Rectal smooth muscle tissue (tissue), 1 donor: ENCODE measurements around the gene PLSCR1.

Source experiments
- H3K27ac ChIP-seq: one replicate; pipeline ENCODE4 v1.7.0; 2013; ENCODE audit warnings: low read depth, low read length, inconsistent platforms
- H3K27me3 ChIP-seq: one replicate; pipeline ENCODE4 v1.7.0; 2013; ENCODE audit warnings: low read length; ENCODE audit not compliant: control insufficient read depth, insufficient read depth
- H3K36me3 ChIP-seq: one replicate; pipeline ENCODE4 v1.7.0; 2013; ENCODE audit warnings: low read length; ENCODE audit not compliant: control insufficient read depth, insufficient read depth
- H3K4me1 ChIP-seq: one replicate; pipeline ENCODE4 v1.7.0; 2013; ENCODE audit warnings: low read length; ENCODE audit not compliant: control insufficient read depth, insufficient read depth
- H3K4me3 ChIP-seq: one replicate; pipeline ENCODE4 v1.7.0; 2013; ENCODE audit warnings: low read length
- H3K9ac ChIP-seq: one replicate; pipeline ENCODE4 v1.7.0; 2013; ENCODE audit warnings: low read length

Gene PLSCR1

DNA sequence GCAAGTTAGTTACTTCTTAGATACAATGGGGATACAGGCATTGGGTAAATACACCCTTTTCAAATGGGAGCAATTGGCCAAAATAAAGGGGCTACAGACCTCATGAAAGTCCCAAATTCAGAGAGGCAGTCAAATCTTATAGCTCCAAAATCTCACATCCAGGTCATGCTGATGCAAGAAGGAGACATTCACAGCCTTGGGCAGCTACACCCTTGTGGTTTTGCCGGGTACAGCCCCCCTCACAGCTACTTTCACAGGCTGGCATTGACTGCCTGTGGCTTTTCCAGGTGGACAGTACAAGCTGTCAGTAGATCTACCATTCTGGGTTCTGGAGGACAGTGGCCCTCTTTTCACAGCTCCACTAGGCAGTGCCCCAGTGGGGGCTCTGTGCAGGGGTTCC lies 17.5 kb upstream of the PLSCR1 start:
- no peaks in the 10 kb centered on the region for H3K27me3 ChIP-seq
- H3K27ac ChIP-seq: no peak overlapping the region
- no peaks in the 10 kb centered on the region for H3K36me3 ChIP-seq
- no peaks in the 10 kb centered on the region for H3K4me1 ChIP-seq
- no peak overlapping the region for H3K9ac ChIP-seq
- no peak overlapping the region for H3K4me3 ChIP-seq

DNA sequence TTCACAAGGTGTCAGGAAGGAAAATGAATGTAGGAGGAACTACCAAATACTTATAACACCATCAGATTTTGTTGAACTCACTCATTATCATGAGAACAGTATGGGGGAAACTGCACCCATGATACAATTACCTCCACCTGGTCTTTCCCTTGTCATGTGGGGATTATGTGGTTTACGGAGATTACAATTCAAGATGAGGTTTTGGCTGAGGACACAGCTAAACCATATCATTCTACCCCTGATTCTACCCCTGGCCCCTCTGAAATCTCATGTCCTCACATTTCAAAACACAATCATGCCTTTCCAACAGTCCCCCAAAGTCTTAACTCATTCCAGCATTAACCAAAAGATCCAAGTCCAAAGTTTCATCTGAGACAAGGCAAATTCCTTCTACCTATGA lies 17.1 kb upstream of the PLSCR1 start:
- no peaks in the 10 kb centered on the region for H3K36me3 ChIP-seq
- no peaks in the 10 kb centered on the region for H3K4me1 ChIP-seq
- no peak overlapping the region for H3K27ac ChIP-seq
- H3K27me3 ChIP-seq: no peaks in the 10 kb centered on the region
- H3K4me3 ChIP-seq: no peak overlapping the region
- no peak overlapping the region for H3K9ac ChIP-seq

DNA sequence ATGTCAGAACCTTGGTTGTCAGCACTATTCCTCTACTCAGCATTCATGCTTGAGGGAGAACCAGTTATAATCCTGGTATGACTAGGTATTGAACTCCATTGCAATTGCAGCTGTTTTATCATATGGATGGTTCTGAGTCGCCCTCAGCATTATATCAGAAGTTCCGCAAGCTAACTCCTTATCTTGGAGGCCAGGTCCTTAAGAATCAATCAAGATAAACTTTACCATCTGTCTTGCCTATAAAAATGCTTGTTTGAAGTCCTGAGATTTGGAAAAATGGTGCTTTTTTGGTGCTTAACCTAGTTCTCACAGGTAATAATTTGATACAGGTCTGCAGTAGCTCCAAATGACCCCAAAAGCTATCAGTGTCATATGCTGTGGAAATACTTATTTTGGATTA lies 16.3 kb upstream of the PLSCR1 start:
- Histone ChIP-seq H3K27ac (no peak overlapping the region), H3K4me1 (no peaks in the 10 kb centered on the region), H3K27me3 (no peaks in the 10 kb centered on the region), H3K9ac (no peak overlapping the region), H3K36me3 (no peaks in the 10 kb centered on the region), H3K4me3 (no peak overlapping the region)

DNA sequence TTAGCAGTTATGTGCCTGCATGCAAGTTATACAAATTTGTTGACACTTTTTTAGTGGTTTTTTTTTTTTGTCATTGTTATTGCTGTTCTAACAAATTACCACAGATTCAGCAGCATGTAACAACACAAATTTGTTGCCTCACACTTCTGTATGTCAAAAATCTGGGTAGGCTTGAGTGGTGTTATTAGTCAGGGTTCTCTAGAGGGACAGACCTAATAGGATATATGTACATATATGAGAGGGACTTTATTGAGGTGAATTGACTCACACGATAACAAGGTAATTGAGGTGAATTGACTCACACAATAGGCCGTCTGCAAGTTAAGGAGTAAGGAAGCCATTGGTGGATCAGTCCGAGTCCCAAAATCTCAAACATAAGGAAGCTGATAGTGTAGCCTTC lies 15.0 kb upstream of the PLSCR1 start:
- H3K36me3 ChIP-seq: no peaks in the 10 kb centered on the region
- H3K4me3 ChIP-seq: no peak overlapping the region
- H3K27me3 ChIP-seq: no peaks in the 10 kb centered on the region
- no peak overlapping the region for H3K9ac ChIP-seq
- H3K27ac ChIP-seq: no peak overlapping the region
- H3K4me1 ChIP-seq: no peaks in the 10 kb centered on the region

DNA sequence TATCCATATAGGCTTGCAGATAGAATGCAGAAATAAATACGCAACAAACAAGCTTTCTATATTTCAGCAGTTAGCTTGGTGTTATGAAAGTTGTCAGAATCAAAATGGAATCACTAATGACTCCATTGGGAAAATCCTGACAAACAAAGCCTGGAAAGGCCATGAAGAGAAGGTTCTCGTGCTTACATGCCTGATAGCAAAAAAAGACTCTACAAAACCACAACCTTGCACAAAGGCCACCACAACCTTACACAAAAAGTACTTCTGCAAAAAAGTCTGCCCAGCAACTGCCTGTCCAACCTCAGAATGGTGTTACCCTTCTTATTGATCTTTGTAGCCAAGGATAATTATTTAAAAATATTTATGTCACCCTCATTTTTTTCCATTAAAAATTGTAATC lies 14.4 kb upstream of the PLSCR1 start:
- Histone ChIP-seq H3K4me1 (no peaks in the 10 kb centered on the region), H3K36me3 (no peaks in the 10 kb centered on the region), H3K9ac (no peak overlapping the region), H3K27ac (no peak overlapping the region), H3K27me3 (no peaks in the 10 kb centered on the region), H3K4me3 (no peak overlapping the region)

DNA sequence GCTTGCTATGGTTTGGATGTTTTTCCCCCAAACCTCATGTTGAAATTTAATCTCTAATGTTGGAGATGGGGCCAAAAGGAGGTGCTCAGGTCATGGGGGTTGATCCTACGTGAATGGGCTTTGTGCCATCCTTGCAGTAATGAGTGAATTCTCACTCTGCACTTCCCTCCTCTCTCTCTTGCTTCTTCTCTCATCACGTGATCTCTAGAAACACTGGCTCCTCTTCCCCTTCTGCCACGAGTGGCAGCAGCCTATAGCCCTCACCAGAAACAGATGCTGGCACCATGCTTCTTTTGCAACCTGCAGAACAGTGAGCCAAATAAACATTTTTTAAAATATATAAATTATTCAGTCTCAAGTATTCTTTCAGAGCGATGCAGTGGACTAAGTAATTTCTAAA lies 13.3 kb upstream of the PLSCR1 start:
- H3K4me3 ChIP-seq: no peak overlapping the region
- no peaks in the 10 kb centered on the region for H3K36me3 ChIP-seq
- no peak overlapping the region for H3K27ac ChIP-seq
- H3K27me3 ChIP-seq: no peaks in the 10 kb centered on the region
- H3K4me1 ChIP-seq: no peaks in the 10 kb centered on the region
- H3K9ac ChIP-seq: no peak overlapping the region

DNA sequence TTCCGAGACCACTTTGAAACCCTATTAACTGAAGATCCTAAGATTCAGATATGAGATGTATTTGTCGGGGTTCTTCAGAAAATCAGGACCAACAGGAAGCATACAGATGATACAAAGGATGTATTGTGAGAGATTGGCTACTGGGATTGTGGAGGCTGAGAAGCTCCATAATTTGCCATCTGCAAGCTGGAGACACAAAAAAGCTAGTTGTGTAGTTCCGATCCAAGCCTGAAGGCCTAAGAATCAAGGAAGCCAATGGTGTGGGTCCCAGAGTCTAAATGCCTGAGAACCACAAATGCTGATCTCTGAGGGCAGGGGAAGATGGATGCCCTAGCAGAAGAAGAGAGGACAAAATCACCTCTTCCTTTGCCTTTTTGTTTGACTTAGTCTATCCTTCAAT lies 10.9 kb upstream of the PLSCR1 start:
- Histone ChIP-seq H3K4me1 (no peaks in the 10 kb centered on the region), H3K27me3 (no peaks in the 10 kb centered on the region), H3K9ac (no peak overlapping the region), H3K27ac (no peak overlapping the region), H3K4me3 (no peak overlapping the region), H3K36me3 (no peaks in the 10 kb centered on the region)

DNA sequence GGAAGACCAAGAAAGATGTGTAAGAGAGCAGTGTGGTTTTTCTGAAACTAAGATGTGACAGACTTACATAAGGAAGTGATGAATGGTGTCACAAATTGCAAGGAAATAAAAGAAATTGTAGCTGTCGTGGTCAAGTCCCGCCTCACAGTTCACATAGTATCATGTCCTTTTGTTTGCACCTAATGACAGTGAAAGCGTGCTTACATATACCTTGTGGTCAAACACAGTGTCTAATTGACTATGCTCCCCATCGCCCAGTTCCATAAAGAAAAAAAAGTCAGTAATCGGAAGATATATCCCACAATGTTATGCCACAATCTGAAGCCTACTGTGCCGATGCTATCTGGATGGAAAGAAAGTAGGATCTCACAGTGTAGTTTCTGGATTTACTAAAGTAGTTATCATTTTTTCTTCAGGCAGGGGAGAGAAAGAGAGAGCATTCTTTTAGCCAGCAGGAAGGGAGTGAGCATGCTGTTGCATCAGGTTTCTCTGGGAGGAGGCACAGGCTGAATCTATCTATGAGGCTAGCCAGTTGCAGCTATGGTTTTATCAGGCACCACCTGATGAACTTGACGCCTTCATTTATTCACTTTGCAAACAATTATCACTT lies 9.8 kb upstream of the PLSCR1 start:
- Histone ChIP-seq H3K4me3 (no peak overlapping the region), H3K27ac (no peak overlapping the region), H3K27me3 (no peaks in the 10 kb centered on the region), H3K4me1 (no peaks in the 10 kb centered on the region), H3K9ac (no peak overlapping the region), H3K36me3 (no peaks in the 10 kb centered on the region)

DNA sequence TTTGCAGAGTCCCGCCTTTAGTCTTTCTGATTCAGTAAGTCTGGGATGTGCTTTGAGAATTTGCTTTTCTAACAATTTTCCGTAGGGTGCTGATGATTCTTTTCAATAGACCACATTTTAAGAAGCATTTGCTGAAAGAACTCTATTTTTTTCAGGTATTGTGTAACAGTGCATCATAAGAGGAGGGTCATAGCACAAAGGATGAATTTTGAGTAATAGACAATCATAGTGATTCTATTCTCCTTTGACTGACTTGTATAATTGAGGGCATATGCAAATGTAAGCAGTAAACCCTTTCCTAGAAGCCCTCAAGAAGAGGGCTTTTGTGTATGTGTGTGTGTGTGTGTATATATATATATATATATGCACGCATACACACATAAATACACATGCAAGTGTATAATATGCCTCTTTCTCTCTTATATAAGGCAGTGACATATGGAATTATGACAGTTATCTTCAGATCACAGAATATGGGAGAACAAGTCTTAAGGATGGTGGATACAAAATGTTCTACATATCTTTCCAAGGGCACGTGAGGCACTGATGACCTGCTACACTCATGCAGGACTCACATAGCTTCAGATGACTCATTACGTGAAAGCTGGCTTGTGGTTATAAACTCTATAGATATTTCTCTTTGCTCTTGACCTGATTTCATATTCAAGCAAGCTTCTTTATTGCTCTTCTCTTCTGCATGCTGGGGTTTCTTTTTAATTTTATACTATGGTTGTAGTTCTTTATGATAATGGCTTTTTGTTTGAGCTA lies 6.5 kb upstream of the PLSCR1 start:
- Histone ChIP-seq H3K9ac (no peak overlapping the region), H3K36me3 (no peaks in the 10 kb centered on the region), H3K4me3 (no peak overlapping the region)

DNA sequence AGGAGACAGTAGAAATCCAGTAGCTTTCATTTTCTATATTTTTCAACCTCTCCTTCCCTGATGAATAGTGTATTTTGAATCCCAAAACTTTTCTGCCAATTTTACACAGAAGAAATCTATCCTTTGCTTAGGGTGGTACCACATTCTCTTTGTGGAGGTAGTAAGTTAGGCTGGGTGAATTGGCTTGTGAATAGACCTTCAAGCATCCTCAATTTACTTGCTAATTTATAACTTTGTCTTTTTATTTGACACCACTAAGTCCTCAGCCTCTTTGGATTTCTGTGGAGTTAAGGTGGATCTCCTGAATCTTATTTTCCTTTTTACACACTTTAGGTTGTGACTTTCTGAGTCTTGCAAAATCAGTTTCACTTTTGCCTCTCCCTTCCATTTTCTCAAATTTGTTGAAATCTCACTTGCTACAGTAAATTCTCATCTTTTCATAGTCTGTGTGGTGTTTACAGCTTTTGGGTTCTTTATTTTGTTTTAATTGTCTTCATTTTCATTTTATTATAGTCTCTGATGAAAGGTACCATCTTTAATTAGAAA lies 5.7 kb upstream of the PLSCR1 start:
- Histone ChIP-seq H3K9ac (no peak overlapping the region), H3K4me1 (no peaks in the 10 kb centered on the region), H3K27me3 (no peaks in the 10 kb centered on the region), H3K4me3 (no peak overlapping the region), H3K36me3 (no peaks in the 10 kb centered on the region), H3K27ac (no peak overlapping the region)

More for the DNA sequence above, 6.5 kb upstream of the PLSCR1 start:
- Histone ChIP-seq H3K27ac (no peak overlapping the region), H3K4me1 (no peaks in the 10 kb centered on the region), H3K27me3 (no peaks in the 10 kb centered on the region)

DNA sequence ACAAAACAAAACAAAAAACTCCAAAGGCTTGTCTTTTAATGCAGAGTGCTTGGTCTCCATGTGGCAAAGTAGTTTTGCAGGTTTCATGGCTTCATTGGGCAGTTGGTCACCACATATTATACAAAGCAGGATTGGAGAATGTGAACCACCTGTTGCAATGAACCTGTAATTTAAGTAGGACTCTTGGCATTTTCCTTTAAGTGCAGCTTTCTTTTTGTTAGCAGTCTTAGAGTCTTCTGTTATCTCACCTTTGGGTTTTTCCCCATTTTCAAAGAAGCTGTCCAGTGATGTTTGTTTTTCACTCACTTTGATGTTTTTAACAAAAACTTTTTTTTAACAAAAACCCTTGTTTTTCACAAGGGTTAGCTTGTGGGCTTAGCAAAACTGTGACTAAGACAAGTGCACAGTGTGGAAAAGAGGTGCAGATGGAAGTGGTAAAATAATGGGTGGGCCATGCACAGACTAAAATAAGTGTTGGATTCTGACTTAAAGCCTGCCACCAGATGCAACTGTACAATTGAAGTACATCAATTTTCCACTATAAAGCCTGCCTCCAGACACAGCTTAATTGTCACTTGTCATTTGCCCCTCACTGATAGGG lies 2.9 kb upstream of the PLSCR1 start:
- Histone ChIP-seq H3K27ac (no peak overlapping the region), H3K4me1 (peaks cover 2% of the 10 kb centered on the region)

DNA sequence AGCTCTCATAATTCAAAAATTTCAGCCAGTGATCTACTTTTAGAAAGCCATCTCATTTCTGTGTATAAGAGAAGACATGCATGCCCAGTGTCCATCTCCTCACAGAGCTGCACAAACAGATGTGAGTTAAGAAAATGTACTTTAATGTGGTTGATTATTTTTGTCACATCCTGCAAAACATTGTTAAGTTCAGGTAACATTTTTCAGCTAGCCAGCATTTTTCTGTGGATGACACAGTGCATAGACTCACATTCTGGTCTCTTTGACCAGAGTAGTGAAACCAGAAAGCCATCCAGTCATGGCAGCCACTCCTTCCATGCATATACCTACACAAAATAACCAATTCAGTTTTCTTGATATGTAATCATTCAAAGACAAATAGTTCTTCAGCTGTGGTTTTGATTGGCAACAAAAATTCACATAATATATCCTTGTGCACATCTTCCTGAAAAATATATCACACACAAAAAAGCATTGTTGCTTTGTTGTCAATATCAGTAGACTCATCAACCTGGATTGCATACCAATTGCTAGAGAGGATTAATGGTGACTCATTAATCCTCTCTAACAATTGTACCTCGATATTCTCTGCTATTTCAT lies 2.1 kb upstream of the PLSCR1 start:
- H3K27me3 ChIP-seq: no peaks in the 10 kb centered on the region
- H3K4me1 ChIP-seq: peaks cover 6% of the 10 kb centered on the region
- H3K27ac ChIP-seq: no peak overlapping the region
- no peak overlapping the region for H3K4me3 ChIP-seq
- no peaks in the 10 kb centered on the region for H3K36me3 ChIP-seq
- H3K9ac ChIP-seq: no peak overlapping the region

More for the DNA sequence above, 2.9 kb upstream of the PLSCR1 start:
- H3K36me3 ChIP-seq: no peaks in the 10 kb centered on the region
- no peak overlapping the region for H3K4me3 ChIP-seq
- H3K9ac ChIP-seq: no peak overlapping the region
- no peaks in the 10 kb centered on the region for H3K27me3 ChIP-seq
